Choroid plexus epithelial cell (primary cell): ENCODE measurements around the gene TGIF2.
"Not testable (repeated sequence)": the region's sequence is repeated elsewhere in the genome, so short reads cannot be mapped to it uniquely, and the experiment has no call there.

Experiments used
- DNase-seq: peaks from one replicate; pipeline ENCODE4 v3.0.0-alpha.2; 2010; ENCODE audit warnings: low read depth
- H3K4me3 ChIP-seq: 2 replicates; pipeline ENCODE4 v1.5.1; 2011; ENCODE audit warnings: low read depth, mild to moderate bottlenecking, control low read depth, low read length, moderate library complexity
- TF ChIP-seq, protein P1 (sequence below): conservative IDR thresholded peaks from 2 replicates; pipeline ENCODE4 v1.5.1; 2011; ENCODE audit warnings: low read depth, mild to moderate bottlenecking, control low read depth, inconsistent platforms, low read length, moderate library complexity

The TGIF2 gene

DNA sequence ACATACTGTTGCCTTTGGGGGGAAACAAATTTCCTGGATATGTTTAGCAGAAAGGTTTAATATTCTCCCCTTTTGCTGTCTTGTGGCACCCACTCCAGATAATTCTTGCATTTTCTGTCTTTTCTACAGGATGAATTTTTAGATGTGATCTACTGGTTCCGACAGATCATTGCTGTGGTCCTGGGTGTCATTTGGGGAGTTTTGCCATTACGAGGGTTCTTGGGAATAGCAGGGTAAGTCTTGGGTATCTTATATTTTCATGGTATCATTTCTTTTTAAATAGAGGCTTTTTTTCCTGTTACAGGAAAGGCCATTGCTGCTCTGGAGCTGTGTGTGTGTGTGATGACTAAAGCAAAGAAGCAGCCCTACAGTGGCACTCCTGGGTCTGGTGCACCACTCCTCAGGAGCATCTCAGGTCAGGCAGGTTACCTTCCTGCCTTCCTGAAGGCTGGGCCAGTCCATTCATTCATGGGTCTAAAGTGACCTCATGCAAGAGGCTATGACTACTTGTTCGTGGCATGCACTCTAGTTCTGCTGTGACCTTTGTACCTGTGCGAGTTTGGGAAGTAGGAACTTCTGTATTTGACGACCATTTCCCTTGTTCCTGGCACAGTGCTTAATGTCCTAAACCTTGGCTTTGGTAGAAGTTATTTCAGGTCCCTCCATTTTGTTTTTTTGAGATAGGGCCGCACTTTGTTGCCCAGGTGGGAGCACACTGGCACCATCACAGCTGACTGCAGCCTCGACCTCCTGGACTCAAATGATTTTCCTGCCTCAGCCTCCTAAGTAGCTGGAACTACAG, 34.4 kb downstream of the TGIF2 start:
- TF ChIP-seq, protein P1, sequence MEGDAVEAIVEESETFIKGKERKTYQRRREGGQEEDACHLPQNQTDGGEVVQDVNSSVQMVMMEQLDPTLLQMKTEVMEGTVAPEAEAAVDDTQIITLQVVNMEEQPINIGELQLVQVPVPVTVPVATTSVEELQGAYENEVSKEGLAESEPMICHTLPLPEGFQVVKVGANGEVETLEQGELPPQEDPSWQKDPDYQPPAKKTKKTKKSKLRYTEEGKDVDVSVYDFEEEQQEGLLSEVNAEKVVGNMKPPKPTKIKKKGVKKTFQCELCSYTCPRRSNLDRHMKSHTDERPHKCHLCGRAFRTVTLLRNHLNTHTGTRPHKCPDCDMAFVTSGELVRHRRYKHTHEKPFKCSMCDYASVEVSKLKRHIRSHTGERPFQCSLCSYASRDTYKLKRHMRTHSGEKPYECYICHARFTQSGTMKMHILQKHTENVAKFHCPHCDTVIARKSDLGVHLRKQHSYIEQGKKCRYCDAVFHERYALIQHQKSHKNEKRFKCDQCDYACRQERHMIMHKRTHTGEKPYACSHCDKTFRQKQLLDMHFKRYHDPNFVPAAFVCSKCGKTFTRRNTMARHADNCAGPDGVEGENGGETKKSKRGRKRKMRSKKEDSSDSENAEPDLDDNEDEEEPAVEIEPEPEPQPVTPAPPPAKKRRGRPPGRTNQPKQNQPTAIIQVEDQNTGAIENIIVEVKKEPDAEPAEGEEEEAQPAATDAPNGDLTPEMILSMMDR: no peak
- DNase-seq: no peak
- no peak overlapping the region for H3K4me3 ChIP-seq

DNA sequence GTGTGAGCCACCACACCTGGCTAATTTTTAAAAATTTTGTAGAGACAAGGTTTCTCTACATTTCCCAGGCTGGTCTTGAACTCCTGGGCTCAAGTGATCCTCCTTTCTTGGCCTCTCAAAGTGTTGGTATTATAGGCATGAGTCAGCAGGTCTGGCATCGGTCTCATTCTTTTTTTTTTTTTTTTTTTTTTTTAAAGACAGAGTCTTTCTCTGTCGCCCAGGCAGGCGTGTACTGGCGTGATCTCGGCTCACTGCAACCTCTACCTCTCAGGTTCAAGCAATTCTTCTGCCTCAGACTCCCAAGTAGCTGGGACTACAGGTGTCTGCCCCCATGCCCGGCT, 35.0 kb downstream of the TGIF2 start:
- H3K4me3 ChIP-seq: not testable (repeated sequence)

DNA sequence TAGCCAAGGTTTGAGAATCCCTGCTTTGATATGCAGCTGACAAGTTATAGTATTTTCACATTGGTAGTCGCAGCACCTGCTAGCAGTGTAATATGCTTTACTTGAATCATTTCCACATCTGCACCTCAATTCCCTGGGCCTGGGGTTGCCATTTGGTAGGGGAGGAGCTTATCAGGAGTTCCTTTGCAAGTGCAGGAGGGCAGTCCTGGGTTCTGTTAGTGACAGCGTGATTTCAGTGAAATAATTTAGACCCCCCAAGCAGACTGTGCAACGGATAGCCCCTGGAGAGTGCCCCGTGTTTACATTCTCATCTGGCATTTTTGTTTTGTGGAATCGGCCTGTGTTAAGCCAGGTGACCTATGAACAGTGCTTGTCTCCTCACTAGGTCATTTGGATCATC, 38.2 kb downstream of the TGIF2 start:
- no peak for DNase-seq
- TF ChIP-seq, protein P1: no peak

More for the DNA sequence above, 35.0 kb downstream of the TGIF2 start:
- not testable (repeated sequence) for DNase-seq

DNA sequence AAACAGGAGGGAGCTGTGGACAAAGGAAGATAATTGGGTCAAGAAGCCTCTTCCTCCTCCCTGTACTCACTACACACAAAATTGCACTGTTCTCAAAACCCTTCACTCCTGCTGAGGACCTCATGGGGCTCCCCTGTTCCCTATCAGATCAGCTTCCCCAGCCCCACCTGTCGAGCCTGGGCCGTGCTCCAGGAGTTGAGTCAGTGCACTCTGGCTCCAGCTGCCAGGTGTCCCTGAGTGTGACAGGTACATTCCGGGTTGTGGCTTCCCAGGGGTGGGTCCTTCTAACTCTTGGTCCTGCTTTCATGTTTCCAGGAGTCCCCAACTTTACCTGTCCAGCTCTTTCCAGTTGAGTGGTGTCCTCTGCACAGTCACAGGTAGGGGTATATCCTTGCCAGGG, 40.6 kb downstream of the TGIF2 start:
- H3K4me3 ChIP-seq: no peak overlapping the region
- no peak for DNase-seq
- TF ChIP-seq, protein P1: no peak

More for the DNA sequence above, 38.2 kb downstream of the TGIF2 start:
- H3K4me3 ChIP-seq: no peak overlapping the region

DNA sequence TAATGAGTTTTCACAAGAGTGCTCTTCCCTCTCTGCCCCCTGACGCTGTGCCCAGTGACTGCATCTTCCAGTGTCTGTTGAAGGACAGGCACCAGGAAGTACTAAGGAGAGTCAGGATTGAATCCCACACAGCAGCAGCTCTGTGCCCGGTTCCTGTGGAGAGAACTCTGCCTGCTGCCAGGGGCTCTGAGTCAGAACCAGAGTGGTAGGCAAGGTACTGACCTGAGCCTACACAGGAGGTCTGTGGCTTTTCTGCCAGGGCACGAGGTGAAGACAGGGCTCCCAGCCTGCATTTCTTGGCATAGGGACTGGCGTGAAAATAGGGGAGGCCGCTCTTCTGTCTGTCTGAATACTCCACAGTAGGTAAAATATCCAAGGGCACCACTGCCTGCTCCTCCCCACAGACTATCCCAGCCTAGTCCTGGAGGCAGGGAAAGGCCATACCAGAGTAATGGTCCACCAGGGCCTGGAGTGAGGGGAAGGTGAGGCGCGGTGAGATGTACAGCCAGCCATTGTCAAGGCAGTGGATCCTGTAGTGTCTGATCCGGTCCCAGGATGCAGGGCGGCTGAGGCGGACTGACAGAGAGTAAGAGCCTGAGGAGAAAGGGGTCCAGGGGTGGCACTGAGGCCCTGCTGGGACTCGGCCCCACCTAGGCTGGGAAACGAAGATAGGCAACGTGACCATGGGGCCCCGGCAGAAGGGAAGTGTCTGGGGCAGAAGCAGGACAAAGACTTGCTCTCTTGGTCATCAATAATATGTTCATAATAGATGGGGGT, 41.6 kb downstream of the TGIF2 start:
- TF ChIP-seq, protein P1: no peak
- no peak overlapping the region for H3K4me3 ChIP-seq
- peak; percentile 33 for DNase-seq

DNA sequence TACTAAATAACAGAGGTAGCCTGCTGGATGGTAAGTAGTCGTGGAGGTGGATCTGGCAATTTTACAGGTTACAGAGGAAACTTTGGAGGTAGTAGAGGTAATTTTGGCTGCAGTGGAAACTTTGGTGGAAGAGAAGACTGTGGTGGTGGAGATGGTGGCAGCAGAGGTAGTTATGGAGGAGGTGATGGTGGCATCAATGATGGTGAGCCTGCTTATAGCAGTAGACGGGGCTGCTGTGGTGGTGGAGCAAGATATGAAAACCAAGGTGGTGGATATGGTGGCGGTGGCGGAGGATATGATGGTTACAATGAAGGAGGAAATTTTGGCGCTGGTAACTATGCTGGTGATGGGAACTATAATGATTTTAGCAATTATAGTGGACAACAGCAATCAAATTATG, 47.5 kb downstream of the TGIF2 start:
- TF ChIP-seq, protein P1: no peak
- no peak for DNase-seq
- H3K4me3 ChIP-seq: no peak overlapping the region

DNA sequence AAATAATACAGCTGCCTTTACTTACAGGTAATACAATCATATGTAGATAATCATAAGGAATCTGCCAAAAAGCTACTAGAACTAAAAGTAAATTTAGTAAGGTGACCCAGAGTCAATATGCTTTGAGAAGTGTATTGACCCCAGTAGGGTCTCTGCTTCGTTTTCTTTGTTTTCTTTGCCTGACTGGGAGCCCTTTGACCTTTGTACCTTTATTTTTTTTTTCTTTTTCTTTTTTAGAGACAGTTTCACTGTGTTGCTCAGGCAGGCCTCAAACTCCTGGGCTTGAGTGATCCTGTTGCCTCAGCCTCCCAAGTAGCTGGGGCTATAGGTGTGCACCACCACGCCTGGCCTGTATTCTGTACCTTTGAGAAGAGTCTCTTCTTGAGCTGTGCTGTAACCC, 50.0 kb downstream of the TGIF2 start:
- TF ChIP-seq, protein P1: no peak
- no peak overlapping the region for H3K4me3 ChIP-seq
- DNase-seq: no peak
